GM12878 (cell line): ENCODE data around the gene PSMB10. TPM values are rescaled to one million over a fixed set of nuclear protein-coding genes. Genes with fewer than 3 reads are reported as not detected.
A peak's percentile ranks its signal among the peaks of the same experiment; 100 is the strongest.

Experiments
- ATAC-seq: fragments of 200-7000 bp; cut with Tn5 transposase; 3 replicates; pipeline ENCODE4 v1.9.1; 2020; ENCODE audit warnings: mild to moderate bottlenecking, moderate library complexity
- BruUV-seq: library from RNA; stranded (reverse); fragments of 400-500 nt; replicated peaks from 2 replicates; lab custom pipeline; 2021; lab: Mats Ljungman, UMichigan
- CTCF ChIA-PET: fragments of 300-600 bp; sonication (Branson Sonifier 250); formaldehyde crosslinking; extraction: SDS; loops from one replicate; lab custom pipeline; 2021; ENCODE audit warnings: inconsistent platforms; lab: Yijun Ruan, JAX
- POLR2A ChIA-PET: fragments of 350-600 bp; formaldehyde crosslinking; extraction: SDS; loops from one replicate; lab custom pipeline; 2021; ENCODE audit warnings: inconsistent platforms; lab: Charles Lee
- RAD21 ChIA-PET: fragments of 300-600 bp; sonication (Branson Sonifier 250); formaldehyde crosslinking; loops from one replicate; lab custom pipeline; 2023; ENCODE audit warnings: antibody characterized with exemption; ENCODE audit not compliant: unreplicated experiment; lab: Charles Lee
- SMC1A ChIA-PET: fragments of 300-600 bp; sonication (Branson Sonifier 250); formaldehyde crosslinking; loops from one replicate; lab custom pipeline; 2023; ENCODE audit not compliant: unreplicated experiment, uncharacterized antibody; lab: Charles Lee
- DNase-seq: peaks from one replicate; pipeline ENCODE4 v3.0.0-alpha.2; 2011; ENCODE audit warnings: low read depth, low spot score
- FAIRE-seq: peaks from 3 replicates; lab custom pipeline; 2011; peaks lifted over from hg19 to GRCh38; lab: Jason Lieb, UNC
- H2AFZ ChIP-seq: 2 replicates; pipeline ENCODE4 v1.6.0; 2011; ENCODE audit warnings: low read depth, low read length, control low read depth; ENCODE audit not compliant: control insufficient read depth
- H3K27ac ChIP-seq: 2 replicates; pipeline ENCODE4 v1.5.1; 2011; ENCODE audit warnings: control low read depth; ENCODE audit not compliant: control insufficient read depth, insufficient read depth
- H3K27me3 ChIP-seq, 2 experiments: replicated peaks in 1 of 2; 2 replicates each; pipeline versions ENCODE4 v1.6.0 to v1.6.1; 2011; ENCODE audit warnings: low read length in 1 of 2; ENCODE audit not compliant: control insufficient read depth in 2 of 2, insufficient read depth in 2 of 2
- H3K36me3 ChIP-seq, 2 experiments: 2 replicates each; pipeline ENCODE4 v1.5.1; 2011; ENCODE audit warnings: low read length in 1 of 2; ENCODE audit not compliant: control insufficient read depth in 2 of 2, insufficient read depth in 2 of 2
- H3K4me1 ChIP-seq: 2 replicates; pipeline ENCODE4 v1.6.1; 2011; ENCODE audit warnings: mild to moderate bottlenecking, low read length, moderate library complexity, mixed read lengths; ENCODE audit not compliant: control insufficient read depth, insufficient read depth
- H3K4me2 ChIP-seq: 2 replicates; pipeline ENCODE4 v1.6.0; 2011; ENCODE audit warnings: control low read depth; ENCODE audit not compliant: control insufficient read depth, insufficient read depth
- H3K4me3 ChIP-seq: fragments of 200-600 bp; sonication (generic); 2 replicates; pipeline ENCODE4 v1.5.1; 2016
- H3K79me2 ChIP-seq: 2 replicates; pipeline ENCODE4 v1.6.0; 2011; ENCODE audit warnings: low read length; ENCODE audit not compliant: control insufficient read depth, insufficient read depth
- H3K9ac ChIP-seq: 2 replicates; pipeline ENCODE4 v1.8.0; 2011; ENCODE audit warnings: low read length, control low read depth, mixed read lengths; ENCODE audit not compliant: control insufficient read depth, insufficient read depth
- H3K9me3 ChIP-seq: replicated peaks from 3 replicates; pipeline ENCODE4 v1.5.1; 2011; ENCODE audit warnings: mild to moderate bottlenecking, low read length; ENCODE audit not compliant: control insufficient read depth, insufficient read depth
- H4K20me1 ChIP-seq: 2 replicates; pipeline ENCODE4 v1.6.0; 2011; ENCODE audit not compliant: control insufficient read depth, insufficient read depth
- SMAD5 ChIP-seq: IDR thresholded peaks from 2 replicates; pipeline ENCODE4 v1.6.1; 2016; ENCODE audit warnings: antibody characterized with exemption, low read depth
- TCF3 ChIP-seq: IDR thresholded peaks from 2 replicates; pipeline ENCODE4 v1.6.1; 2012; ENCODE audit warnings: low read depth, mild to moderate bottlenecking, low read length, borderline replicate concordance; ENCODE audit not compliant: insufficient read depth
- WGBS: methylation state at CpG from one replicate; pipeline ENCODE4 v1.1.6; 2016; ENCODE audit warnings: low lambda C conversion rate; ENCODE audit not compliant: insufficient replicate concordance, insufficient coverage; ENCODE audit errors: missing lambda C conversion rate; 5-methylcytosine and 5-hydroxymethylcytosine counted together
- in situ Hi-C: fragments of 300-500 bp; cut with MboI; formaldehyde crosslinking; loops from 9 replicates; pipeline ENCODE4 v1.14.3; 2018; ENCODE audit warnings: mixed read lengths
- intact Hi-C: fragments of 100-400 bp; cut with micrococcal nuclease; formaldehyde crosslinking; loops from one replicate; pipeline ENCODE4 v1.14.2; 2022; ENCODE audit not compliant: unreplicated experiment
- polyA plus RNA-seq, 11 experiments: library from polyadenylated mRNA; depleted of rRNA in 4 of 11; unstranded in 6 of 11; stranded (reverse) in 5 of 11; fragments of >200 nt; fragmentation: Nextera tagmentation in 4 of 11; fragmentation: Illumina TruSeq in 1 of 11; extraction: Ambion mirVana in 4 of 11; extraction: Trizol in 1 of 11; gene quantifications; 1 replicate in 1 of 11; 2 replicates in 10 of 11; pipeline versions ENCODE4 v1.2.1 to v1.2.3, GENCODE V29; 2011 to 2016; ENCODE audit warnings: inconsistent platforms in 2 of 11, missing spikeins in 2 of 11, low read depth in 1 of 11
- total RNA-seq, 4 experiments: library from RNA; depleted of rRNA in 3 of 4; stranded (reverse); fragments of >200 nt in 3 of 4; fragmentation: Illumina TruSeq in 1 of 4; extraction: Trizol in 1 of 4; gene quantifications; 2 replicates each; pipeline versions ENCODE4 v1.2.1 to v1.2.3, GENCODE V29; 2013 to 2021
- TF ChIP-seq, protein P1 (sequence below): IDR thresholded peaks from 2 replicates; pipeline ENCODE4 v1.6.1; 2012; ENCODE audit warnings: low read length, inconsistent platforms
- TF ChIP-seq, protein P2 (sequence below): IDR thresholded peaks from 2 replicates; pipeline ENCODE4 v1.6.1; 2011; ENCODE audit warnings: borderline replicate concordance, low read depth, mild to moderate bottlenecking, moderate library complexity, low read length; ENCODE audit not compliant: insufficient read depth, poor library complexity, severe bottlenecking

Gene PSMB10
- total and polyA plus RNA-seq, 10 of the 15 experiments (the other 5 are each of a cell fraction or from before 2014, with no cell fraction given) = 24.1 to 308 (median 151) TPM

DNA sequence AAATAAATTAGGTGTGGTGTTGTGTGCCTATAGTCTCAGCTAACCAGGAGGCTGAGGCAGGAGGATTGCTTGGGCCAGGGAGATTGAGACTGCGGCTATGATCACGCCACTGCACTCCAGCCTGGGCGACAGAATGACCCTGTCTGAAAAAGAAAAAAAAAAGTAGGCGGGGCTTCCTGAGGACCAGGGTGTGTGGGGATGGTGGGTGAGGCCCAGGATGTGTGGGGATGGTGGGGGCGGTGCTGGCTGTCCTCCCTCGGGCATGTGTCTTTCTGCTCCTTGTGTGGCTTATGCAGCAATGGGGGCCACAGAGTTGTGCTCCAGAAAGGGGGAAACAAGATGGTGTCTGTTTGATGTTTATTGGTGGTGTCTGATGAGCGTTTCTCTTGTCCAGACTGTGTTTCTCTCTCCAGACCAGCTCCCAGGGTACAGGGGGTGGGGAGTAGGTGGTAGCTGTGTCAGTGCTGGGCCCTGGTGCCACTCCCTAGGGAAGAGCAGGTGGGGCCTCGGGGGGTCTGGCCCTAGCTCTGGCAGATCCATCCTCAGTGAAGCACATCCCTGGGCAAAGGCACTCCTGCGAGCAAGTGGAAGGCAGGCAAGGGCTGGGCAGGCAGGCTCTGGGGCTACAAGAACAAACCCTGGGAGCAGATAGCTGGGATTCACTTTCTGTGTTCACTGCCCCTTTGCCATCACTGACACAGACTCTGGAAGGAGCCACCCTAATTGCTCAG, 5.0 kb upstream of the PSMB10 start:
- no TSS peak for BruUV-seq
- ChIA-PET CTCF (interaction anchor here (0.7 to 2.5 kb wide), 14 partner anchors 11 to 397 kb away, joined by 3 to 9 read pairs (median 4); partner anchors contain the start of gene NUTF2), SMC1A (interaction anchor here (0.9 to 1.0 kb wide), 2 partner anchors 23 to 424 kb away, joined by 3 to 4 read pairs; no protein-coding TSS in a partner anchor), RAD21 (interaction anchor here (1.1 kb wide), 1 partner anchor 80 kb away, joined by 3 read pairs; no protein-coding TSS in a partner anchor), POLR2A (no interaction called here)
- intact Hi-C loops = no loop called here
- in situ Hi-C loops = no loop called here
- H3K9ac ChIP-seq = no peak overlapping the region
- TF ChIP-seq TCF3 = no peak
- TF ChIP-seq, protein P1, sequence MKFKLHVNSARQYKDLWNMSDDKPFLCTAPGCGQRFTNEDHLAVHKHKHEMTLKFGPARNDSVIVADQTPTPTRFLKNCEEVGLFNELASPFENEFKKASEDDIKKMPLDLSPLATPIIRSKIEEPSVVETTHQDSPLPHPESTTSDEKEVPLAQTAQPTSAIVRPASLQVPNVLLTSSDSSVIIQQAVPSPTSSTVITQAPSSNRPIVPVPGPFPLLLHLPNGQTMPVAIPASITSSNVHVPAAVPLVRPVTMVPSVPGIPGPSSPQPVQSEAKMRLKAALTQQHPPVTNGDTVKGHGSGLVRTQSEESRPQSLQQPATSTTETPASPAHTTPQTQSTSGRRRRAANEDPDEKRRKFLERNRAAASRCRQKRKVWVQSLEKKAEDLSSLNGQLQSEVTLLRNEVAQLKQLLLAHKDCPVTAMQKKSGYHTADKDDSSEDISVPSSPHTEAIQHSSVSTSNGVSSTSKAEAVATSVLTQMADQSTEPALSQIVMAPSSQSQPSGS = no peak
- 0 out of 2 replicates have a peak, but pooled peaks have one; percentile 20 for TF ChIP-seq SMAD5
- TF ChIP-seq, protein P2, sequence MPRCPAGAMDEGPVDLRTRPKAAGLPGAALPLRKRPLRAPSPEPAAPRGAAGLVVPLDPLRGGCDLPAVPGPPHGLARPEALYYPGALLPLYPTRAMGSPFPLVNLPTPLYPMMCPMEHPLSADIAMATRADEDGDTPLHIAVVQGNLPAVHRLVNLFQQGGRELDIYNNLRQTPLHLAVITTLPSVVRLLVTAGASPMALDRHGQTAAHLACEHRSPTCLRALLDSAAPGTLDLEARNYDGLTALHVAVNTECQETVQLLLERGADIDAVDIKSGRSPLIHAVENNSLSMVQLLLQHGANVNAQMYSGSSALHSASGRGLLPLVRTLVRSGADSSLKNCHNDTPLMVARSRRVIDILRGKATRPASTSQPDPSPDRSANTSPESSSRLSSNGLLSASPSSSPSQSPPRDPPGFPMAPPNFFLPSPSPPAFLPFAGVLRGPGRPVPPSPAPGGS = no peak
- H3K4me2 ChIP-seq = no peak overlapping the region
- no peaks in the 10 kb centered on the region for H4K20me1 ChIP-seq
- 50% methylated on average over 9 of the region's 9 CpGs for WGBS
- no peak overlapping the region for H3K4me3 ChIP-seq
- DNase-seq (no peak), ATAC-seq (peak; percentile 7; the same call in 2 of the 3 replicates), FAIRE-seq (no peak)
- H3K27me3 ChIP-seq = no peaks in the 10 kb centered on the region
- H3K27ac ChIP-seq = no peak overlapping the region
- no peaks in the 10 kb centered on the region for H3K9me3 ChIP-seq
- peaks cover 0 to 11% of the 10 kb centered on the region in 2 experiments; a peak in 2 of 4 replicates for H3K36me3 ChIP-seq
- no peak overlapping the region for H2AFZ ChIP-seq
- H3K4me1 ChIP-seq = peaks cover 7% of the 10 kb centered on the region
- H3K79me2 ChIP-seq = peaks cover 11% of the 10 kb centered on the region
